ENCODE results near the gene GK2. TPM values are rescaled to one million over a fixed set of nuclear protein-coding genes. Genes with fewer than 3 reads are reported as not detected.

Gene GK2
- total and polyA plus RNA-seq, 2 of the 13 experiments (the other 11 are each of a cell fraction or from before 2014, with no cell fraction given): not detected

DNA sequence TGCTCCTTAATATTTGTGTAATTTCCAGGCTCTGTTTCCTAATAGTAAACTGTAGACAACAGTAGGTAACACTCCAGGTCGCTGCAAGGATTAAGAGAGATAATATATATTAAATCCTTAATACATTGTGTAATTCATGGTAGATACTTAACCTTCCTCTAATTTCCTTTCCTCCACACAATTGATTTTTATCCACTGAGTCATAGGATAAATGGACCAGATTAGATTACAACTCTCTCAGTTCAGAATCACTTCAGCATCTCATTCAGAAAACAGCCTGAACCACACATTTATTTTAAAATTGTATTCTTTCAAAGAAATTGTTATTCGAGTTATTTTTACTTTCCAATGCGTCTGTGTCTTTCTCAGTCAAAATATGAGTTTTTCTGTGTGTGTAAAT, 17.1 kb downstream of the GK2 start (continued):
- TF ChIP-seq TCF12 (IDR thresholded peaks at IDR 0.05) (no peak), TCF12 (CRISPR knock-in tag; IDR thresholded peaks at IDR 0.05) (no peak), ZNF20 (CRISPR knock-in tag; IDR thresholded peaks at IDR 0.05) (no peak), ZNF619 (CRISPR knock-in tag; IDR thresholded peaks at IDR 0.05) (no peak)
- TF ChIP-seq, protein P1, sequence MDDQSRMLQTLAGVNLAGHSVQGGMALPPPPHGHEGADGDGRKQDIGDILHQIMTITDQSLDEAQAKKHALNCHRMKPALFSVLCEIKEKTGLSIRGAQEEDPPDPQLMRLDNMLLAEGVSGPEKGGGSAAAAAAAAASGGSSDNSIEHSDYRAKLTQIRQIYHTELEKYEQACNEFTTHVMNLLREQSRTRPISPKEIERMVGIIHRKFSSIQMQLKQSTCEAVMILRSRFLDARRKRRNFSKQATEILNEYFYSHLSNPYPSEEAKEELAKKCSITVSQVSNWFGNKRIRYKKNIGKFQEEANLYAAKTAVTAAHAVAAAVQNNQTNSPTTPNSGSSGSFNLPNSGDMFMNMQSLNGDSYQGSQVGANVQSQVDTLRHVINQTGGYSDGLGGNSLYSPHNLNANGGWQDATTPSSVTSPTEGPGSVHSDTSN (CRISPR knock-in tag; IDR thresholded peaks at IDR 0.05; ENCODE audit: borderline replicate concordance): no peak
- TF ChIP-seq, protein P2, sequence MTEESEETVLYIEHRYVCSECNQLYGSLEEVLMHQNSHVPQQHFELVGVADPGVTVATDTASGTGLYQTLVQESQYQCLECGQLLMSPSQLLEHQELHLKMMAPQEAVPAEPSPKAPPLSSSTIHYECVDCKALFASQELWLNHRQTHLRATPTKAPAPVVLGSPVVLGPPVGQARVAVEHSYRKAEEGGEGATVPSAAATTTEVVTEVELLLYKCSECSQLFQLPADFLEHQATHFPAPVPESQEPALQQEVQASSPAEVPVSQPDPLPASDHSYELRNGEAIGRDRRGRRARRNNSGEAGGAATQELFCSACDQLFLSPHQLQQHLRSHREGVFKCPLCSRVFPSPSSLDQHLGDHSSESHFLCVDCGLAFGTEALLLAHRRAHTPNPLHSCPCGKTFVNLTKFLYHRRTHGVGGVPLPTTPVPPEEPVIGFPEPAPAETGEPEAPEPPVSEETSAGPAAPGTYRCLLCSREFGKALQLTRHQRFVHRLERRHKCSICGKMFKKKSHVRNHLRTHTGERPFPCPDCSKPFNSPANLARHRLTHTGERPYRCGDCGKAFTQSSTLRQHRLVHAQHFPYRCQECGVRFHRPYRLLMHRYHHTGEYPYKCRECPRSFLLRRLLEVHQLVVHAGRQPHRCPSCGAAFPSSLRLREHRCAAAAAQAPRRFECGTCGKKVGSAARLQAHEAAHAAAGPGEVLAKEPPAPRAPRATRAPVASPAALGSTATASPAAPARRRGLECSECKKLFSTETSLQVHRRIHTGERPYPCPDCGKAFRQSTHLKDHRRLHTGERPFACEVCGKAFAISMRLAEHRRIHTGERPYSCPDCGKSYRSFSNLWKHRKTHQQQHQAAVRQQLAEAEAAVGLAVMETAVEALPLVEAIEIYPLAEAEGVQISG (CRISPR knock-in tag; IDR thresholded peaks at IDR 0.05): no peak

DNA sequence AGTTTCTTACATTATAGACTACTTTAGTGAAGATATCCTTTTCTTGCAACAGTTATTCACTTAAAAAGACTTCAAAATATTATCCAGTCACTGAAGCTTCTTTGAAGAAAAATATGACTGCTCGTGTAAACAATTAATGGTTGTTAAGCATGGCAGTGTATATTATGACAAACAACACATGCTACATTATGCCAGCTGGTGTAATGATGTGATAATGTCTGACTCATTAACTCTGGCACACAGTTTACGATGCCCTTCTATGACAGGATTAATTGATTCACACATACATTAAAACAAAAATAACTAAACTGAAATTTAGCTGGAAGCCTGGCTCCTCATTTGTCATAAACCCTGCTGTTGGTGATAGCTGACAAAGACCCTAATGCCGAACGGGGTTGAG, 22.4 kb downstream of the GK2 start:
- Histone ChIP-seq H4K20me1 (ENCODE audit: insufficient read depth, low read length) (no peaks in the 10 kb centered on the region), H3K4me1 (ENCODE audit: insufficient read depth, low read length) (no peaks in the 10 kb centered on the region), H3K9me3 (ENCODE audit: low read length) (no peaks in the 10 kb centered on the region), H3K9ac (ENCODE audit: insufficient read depth, low read depth, low read length) (no peak overlapping the region), H3K27ac (ENCODE audit: extremely low read length, insufficient read depth, low read length) (no peak overlapping the region), H3K79me2 (ENCODE audit: insufficient read depth, low read length) (no peaks in the 10 kb centered on the region), H2AFZ (ENCODE audit: low read length) (no peak overlapping the region), H3K4me2 (ENCODE audit: low read depth, low read length) (no peak overlapping the region), H3K4me3 (replicated peaks in 1 of 3; ENCODE audit: insufficient read depth in 1 of 3, low read depth in 2 of 3, low read length in 3 of 3) (no peak overlapping the region), H3K27me3 (ENCODE audit: control insufficient read depth in 1 of 2, insufficient read depth in 2 of 2, low read length in 2 of 2) (no peaks in the 10 kb centered on the region), H3K36me3 (replicated peaks in 1 of 2; ENCODE audit: control insufficient read depth in 1 of 2, insufficient read depth in 2 of 2, low read length in 2 of 2) (no peaks in the 10 kb centered on the region)
- intact Hi-C loops (cut with micrococcal nuclease; ENCODE audit: unreplicated experiment) (no loop called here), in situ Hi-C loops (cut with HindIII; ENCODE audit: extremely low pct_ligation_motif_present, low pct_unique_long_range_greater_than_20kb) (no loop called here)
- DNase-seq (ENCODE audit: low spot score) (no peak), ATAC-seq (no peak), FAIRE-seq (no peak)
- WGBS (ENCODE audit: low lambda C conversion rate): 3% methylated on average over 4 of the region's 4 CpGs
- no TSS peak for BruUV-seq (replicated peaks)
- ChIA-PET CTCF (ENCODE audit: low intra/inter-chr PET ratio, low total read pairs) (no interaction called here), POLR2A (no interaction called here)
- TF ChIP-seq U2AF1 (optimal IDR thresholded peaks at IDR 0.05; ENCODE audit: low read depth, low read length): no peak
- no peak for TF ChIP-seq ZNF782 (CRISPR knock-in tag; IDR thresholded peaks at IDR 0.05; ENCODE audit: borderline replicate concordance)
- TF ChIP-seq AGO1 (IDR thresholded peaks at IDR 0.05; ENCODE audit: low read depth, low read length, poor library complexity, severe bottlenecking): no peak
- no peak for TF ChIP-seq IRF2 (CRISPR knock-in tag; IDR thresholded peaks at IDR 0.05)
- no peak for TF ChIP-seq ZNF260 (CRISPR knock-in tag; IDR thresholded peaks at IDR 0.05; ENCODE audit: borderline replicate concordance, low read depth)
- TF ChIP-seq, protein P3, sequence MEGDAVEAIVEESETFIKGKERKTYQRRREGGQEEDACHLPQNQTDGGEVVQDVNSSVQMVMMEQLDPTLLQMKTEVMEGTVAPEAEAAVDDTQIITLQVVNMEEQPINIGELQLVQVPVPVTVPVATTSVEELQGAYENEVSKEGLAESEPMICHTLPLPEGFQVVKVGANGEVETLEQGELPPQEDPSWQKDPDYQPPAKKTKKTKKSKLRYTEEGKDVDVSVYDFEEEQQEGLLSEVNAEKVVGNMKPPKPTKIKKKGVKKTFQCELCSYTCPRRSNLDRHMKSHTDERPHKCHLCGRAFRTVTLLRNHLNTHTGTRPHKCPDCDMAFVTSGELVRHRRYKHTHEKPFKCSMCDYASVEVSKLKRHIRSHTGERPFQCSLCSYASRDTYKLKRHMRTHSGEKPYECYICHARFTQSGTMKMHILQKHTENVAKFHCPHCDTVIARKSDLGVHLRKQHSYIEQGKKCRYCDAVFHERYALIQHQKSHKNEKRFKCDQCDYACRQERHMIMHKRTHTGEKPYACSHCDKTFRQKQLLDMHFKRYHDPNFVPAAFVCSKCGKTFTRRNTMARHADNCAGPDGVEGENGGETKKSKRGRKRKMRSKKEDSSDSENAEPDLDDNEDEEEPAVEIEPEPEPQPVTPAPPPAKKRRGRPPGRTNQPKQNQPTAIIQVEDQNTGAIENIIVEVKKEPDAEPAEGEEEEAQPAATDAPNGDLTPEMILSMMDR (CRISPR knock-in tag; IDR thresholded peaks at IDR 0.05): no peak
- TF ChIP-seq, protein P4, sequence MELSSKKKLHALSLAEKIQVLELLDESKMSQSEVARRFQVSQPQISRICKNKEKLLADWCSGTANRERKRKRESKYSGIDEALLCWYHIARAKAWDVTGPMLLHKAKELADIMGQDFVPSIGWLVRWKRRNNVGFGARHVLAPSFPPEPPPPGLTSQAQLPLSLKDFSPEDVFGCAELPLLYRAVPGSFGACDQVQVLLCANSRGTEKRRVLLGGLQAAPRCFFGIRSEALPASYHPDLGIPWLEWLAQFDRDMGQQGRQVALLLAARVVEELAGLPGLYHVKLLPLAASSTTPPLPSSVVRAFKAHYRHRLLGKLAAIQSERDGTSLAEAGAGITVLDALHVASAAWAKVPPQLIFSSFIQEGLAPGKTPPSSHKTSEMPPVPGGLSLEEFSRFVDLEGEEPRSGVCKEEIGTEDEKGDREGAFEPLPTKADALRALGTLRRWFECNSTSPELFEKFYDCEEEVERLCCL (CRISPR knock-in tag; IDR thresholded peaks at IDR 0.05; ENCODE audit: borderline replicate concordance): no peak
- no peak for TF ChIP-seq ZNF510 (CRISPR knock-in tag; IDR thresholded peaks at IDR 0.05; ENCODE audit: low read depth)
- no peak for TF ChIP-seq ZBTB21 (CRISPR knock-in tag; IDR thresholded peaks at IDR 0.05)
